ENCODE data around the gene AZI2. TPM values are rescaled to one million over a fixed set of nuclear protein-coding genes. Genes with fewer than 3 reads are reported as not detected.

The AZI2 gene
- polyA plus RNA-seq, 1 donor (not counting 4 experiments of a cell fraction or from before 2014, with no cell fraction given): 81.8 TPM

- Histone ChIP-seq H3K36me3 (ENCODE audit: control insufficient read depth in 2 of 2, extremely low read depth in 1 of 2, insufficient read depth in 2 of 2, low read length in 2 of 2) (peaks cover 6 to 13% of the 10 kb centered on the region in 2 experiments), H3K9me3 (ENCODE audit: control insufficient read depth, low read depth, low read length) (no peaks in the 10 kb centered on the region), H3K27ac (ENCODE audit: control insufficient read depth, insufficient read depth, low read length) (no peak overlapping the region), H3K4me1 (ENCODE audit: control insufficient read depth, extremely low read depth, insufficient read depth, low read length) (no peaks in the 10 kb centered on the region), H3K9ac (ENCODE audit: control insufficient read depth, extremely low read depth, insufficient read depth, low read length) (no peak overlapping the region), H3K27me3 (ENCODE audit: control insufficient read depth, extremely low read depth, insufficient read depth, low read length) (no peaks in the 10 kb centered on the region), H2AFZ (ENCODE audit: control insufficient read depth, low read length) (no peak overlapping the region), H3K4me2 (ENCODE audit: control insufficient read depth, extremely low read depth, insufficient read depth, low read depth, low read length) (no peak overlapping the region), H3K79me2 (ENCODE audit: control insufficient read depth, insufficient read depth, low read length) (peaks cover 2% of the 10 kb centered on the region), H4K20me1 (ENCODE audit: control insufficient read depth, extremely low read depth, insufficient read depth, low read length) (no peaks in the 10 kb centered on the region), H3K4me3 (ENCODE audit: control insufficient read depth in 2 of 3, extremely low read depth in 1 of 3, insufficient read depth in 2 of 3, low read depth in 1 of 3, low read length in 3 of 3) (no peak overlapping the region), H3K9me1 (ENCODE audit: control insufficient read depth, extremely low read depth, insufficient read depth, low read length) (no peaks in the 10 kb centered on the region)
- dilution Hi-C loops (cut with MboI; ENCODE audit: extremely low pct_ligation_motif_present, low sequenced_read_pairs): no loop called here
- no peak for FAIRE-seq
- no peak for TF ChIP-seq EZH2 (IDR thresholded peaks at IDR 0.05; ENCODE audit: low read length)
- no peak for TF ChIP-seq CTCF (optimal IDR thresholded peaks at IDR 0.05 in 1 of 3, IDR thresholded peaks at IDR 0.05 in 1 of 3, conservative IDR thresholded peaks at IDR 0.05 in 1 of 3; ENCODE audit: extremely low read depth in 1 of 3, insufficient read depth in 2 of 3, low read length in 3 of 3)
- no peak for DNase-seq (ENCODE audit: low read depth, low spot score)
These were observed 13.4 kb downstream of the AZI2 start for GRCh38 chr3:28335246-28335645.

GRCh38 chr3:28334552-28334951 is 14.1 kb downstream of the AZI2 start:
- no peaks in the 10 kb centered on the region for H3K4me1 ChIP-seq (ENCODE audit: control insufficient read depth, extremely low read depth, insufficient read depth, low read length)
- no peaks in the 10 kb centered on the region for H3K9me1 ChIP-seq (ENCODE audit: control insufficient read depth, extremely low read depth, insufficient read depth, low read length)
- no peaks in the 10 kb centered on the region for H3K9me3 ChIP-seq (ENCODE audit: control insufficient read depth, low read depth, low read length)
- H4K20me1 ChIP-seq (ENCODE audit: control insufficient read depth, extremely low read depth, insufficient read depth, low read length): no peaks in the 10 kb centered on the region
- H2AFZ ChIP-seq (ENCODE audit: control insufficient read depth, low read length): no peak overlapping the region
- FAIRE-seq: no peak
- H3K9ac ChIP-seq (ENCODE audit: control insufficient read depth, extremely low read depth, insufficient read depth, low read length): no peak overlapping the region
- no peak overlapping the region for H3K27ac ChIP-seq (ENCODE audit: control insufficient read depth, insufficient read depth, low read length)
- no peak for DNase-seq (ENCODE audit: low read depth, low spot score)
- TF ChIP-seq CTCF (optimal IDR thresholded peaks at IDR 0.05 in 1 of 3, IDR thresholded peaks at IDR 0.05 in 1 of 3, conservative IDR thresholded peaks at IDR 0.05 in 1 of 3; ENCODE audit: extremely low read depth in 1 of 3, insufficient read depth in 2 of 3, low read length in 3 of 3) (no peak), EZH2 (IDR thresholded peaks at IDR 0.05; ENCODE audit: low read length) (no peak)
- no peak overlapping the region for H3K4me2 ChIP-seq (ENCODE audit: control insufficient read depth, extremely low read depth, insufficient read depth, low read depth, low read length)
- no peaks in the 10 kb centered on the region for H3K27me3 ChIP-seq (ENCODE audit: control insufficient read depth, extremely low read depth, insufficient read depth, low read length)
- peaks cover 6 to 13% of the 10 kb centered on the region in 2 experiments for H3K36me3 ChIP-seq (ENCODE audit: control insufficient read depth in 2 of 2, extremely low read depth in 1 of 2, insufficient read depth in 2 of 2, low read length in 2 of 2)
- no peaks in the 10 kb centered on the region for H3K79me2 ChIP-seq (ENCODE audit: control insufficient read depth, insufficient read depth, low read length)
- H3K4me3 ChIP-seq (ENCODE audit: control insufficient read depth in 2 of 3, extremely low read depth in 1 of 3, insufficient read depth in 2 of 3, low read depth in 1 of 3, low read length in 3 of 3): no peak overlapping the region
- dilution Hi-C loops (cut with MboI; ENCODE audit: extremely low pct_ligation_motif_present, low sequenced_read_pairs): no loop called here

All from keratinocyte (primary cell).